ENCODE measurements around the gene CRACDL.

- TF ChIP-seq ZNF565 (CRISPR knock-in tag; conservative IDR thresholded peaks at IDR 0.05; ENCODE audit: low read depth): no peak
- TF ChIP-seq PPARA (CRISPR knock-in tag; IDR thresholded peaks at IDR 0.05; ENCODE audit: borderline replicate concordance): no peak
- TF ChIP-seq CREB5 (CRISPR knock-in tag; IDR thresholded peaks at IDR 0.05; ENCODE audit: low read depth): no peak
- TF ChIP-seq RARB (CRISPR knock-in tag; IDR thresholded peaks at IDR 0.05): no peak
- TF ChIP-seq TOX (CRISPR knock-in tag; IDR thresholded peaks at IDR 0.05; ENCODE audit: borderline replicate concordance): no peak
- no peak for TF ChIP-seq CSRNP3 (CRISPR knock-in tag; IDR thresholded peaks at IDR 0.05)
- TF ChIP-seq ZC3H10 (CRISPR knock-in tag; IDR thresholded peaks at IDR 0.05): no peak
- TF ChIP-seq PATZ1 (CRISPR knock-in tag; IDR thresholded peaks at IDR 0.05; ENCODE audit: borderline replicate concordance): no peak
- TF ChIP-seq TSHZ2 (CRISPR knock-in tag; IDR thresholded peaks at IDR 0.05): no peak
- no peak for TF ChIP-seq ISL1 (CRISPR knock-in tag; IDR thresholded peaks at IDR 0.05)
- TF ChIP-seq ARNTL (CRISPR knock-in tag; IDR thresholded peaks at IDR 0.05; ENCODE audit: borderline replicate concordance, low read depth): no peak
- no peak for TF ChIP-seq OSR1 (CRISPR knock-in tag; IDR thresholded peaks at IDR 0.05)
- TF ChIP-seq ZNF8 (CRISPR knock-in tag; IDR thresholded peaks at IDR 0.05): no peak
- TF ChIP-seq GLIS3 (CRISPR knock-in tag; IDR thresholded peaks at IDR 0.05): no peak
Observed at GRCh38 chr2:98796775-98797544, 139.1 kb downstream of the CRACDL start.

All from SK-N-SH treated with all-trans-retinoic acid at 6 μM for 48 hours (cell line).